GM12892 (cell line): ENCODE results near the gene EVX2.

ENCODE experiments used
- POLR2A ChIP-seq: IDR thresholded peaks from 2 replicates; pipeline ENCODE4 v1.6.1; 2011; ENCODE audit warnings: low read depth, low read length, control low read depth
- POLR2AphosphoS5 ChIP-seq: IDR thresholded peaks from 2 replicates; pipeline ENCODE4 v1.6.1; 2011; ENCODE audit warnings: low read depth, low read length, control low read depth
- TAF1 ChIP-seq: IDR thresholded peaks from 2 replicates; pipeline ENCODE4 v1.6.1; 2011; ENCODE audit warnings: low read depth, mild to moderate bottlenecking, control low read depth, low read length, borderline replicate concordance

GRCh38 chr2:176110415-176111308 lies 26.9 kb upstream of the EVX2 start:
- TF ChIP-seq TAF1 (no peak), POLR2A (no peak), POLR2AphosphoS5 (no peak)
